ENCODE results near the gene ATG5. TPM values are rescaled to one million over a fixed set of nuclear protein-coding genes. Genes with fewer than 3 reads are reported as not detected.
"Not testable (repeated sequence)": the region's sequence is repeated elsewhere in the genome, so short reads cannot be mapped to it uniquely, and the experiment has no call there.

Gene ATG5
- total RNA-seq, 2 donors from 2014 or later: 28.4 to 30.1 TPM

GRCh38 chr6:106241498-106241897 is 84.1 kb downstream of the ATG5 start:
- Histone ChIP-seq H3K4me3 (no peak overlapping the region), H3K27me3 (replicated peaks; ENCODE audit: insufficient read depth) (no peaks in the 10 kb centered on the region), H3K27ac (no peak overlapping the region), H3K9me3 (no peaks in the 10 kb centered on the region), H3K4me1 (ENCODE audit: control insufficient read depth in 1 of 2, low read depth in 2 of 2) (no peaks in the 10 kb centered on the region), H3K36me3 (no peaks in the 10 kb centered on the region)
- TF ChIP-seq CTCF (IDR thresholded peaks at IDR 0.05): no peak
- ATAC-seq (ENCODE audit: insufficient number of reproducible peaks, low FRiP score, low read depth) (no peak), DNase-seq (ENCODE audit: low spot score) (no peak)

GRCh38 chr6:106237286-106237685 is 88.3 kb downstream of the ATG5 start:
- DNase-seq (ENCODE audit: low spot score): no peak
- ATAC-seq (ENCODE audit: insufficient number of reproducible peaks, low FRiP score, low read depth): no peak
- no peak for TF ChIP-seq CTCF (IDR thresholded peaks at IDR 0.05)

GRCh38 chr6:106229876-106230445 is 95.6 kb downstream of the ATG5 start:
- H3K4me3 ChIP-seq; H3K9me3 ChIP-seq; H3K27ac ChIP-seq; ATAC-seq (ENCODE audit: insufficient number of reproducible peaks, low FRiP score, low read depth); H3K27me3 ChIP-seq (replicated peaks; ENCODE audit: insufficient read depth); H3K36me3 ChIP-seq; DNase-seq (ENCODE audit: low spot score); H3K4me1 ChIP-seq (ENCODE audit: control insufficient read depth in 1 of 2, low read depth in 2 of 2): not testable (repeated sequence)

More at GRCh38 chr6:106237286-106237685, 88.3 kb downstream of the ATG5 start:
- Histone ChIP-seq H3K27me3 (replicated peaks; ENCODE audit: insufficient read depth) (no peaks in the 10 kb centered on the region), H3K27ac (no peak overlapping the region), H3K4me3 (no peak overlapping the region), H3K36me3 (no peaks in the 10 kb centered on the region), H3K9me3 (no peaks in the 10 kb centered on the region), H3K4me1 (ENCODE audit: control insufficient read depth in 1 of 2, low read depth in 2 of 2) (no peaks in the 10 kb centered on the region)

- Histone ChIP-seq H3K27ac (no peak overlapping the region), H3K9me3 (no peaks in the 10 kb centered on the region), H3K27me3 (replicated peaks; ENCODE audit: insufficient read depth) (no peaks in the 10 kb centered on the region), H3K36me3 (no peaks in the 10 kb centered on the region), H3K4me3 (no peak overlapping the region), H3K4me1 (ENCODE audit: control insufficient read depth in 1 of 2, low read depth in 2 of 2) (peaks cover 0 to 3% of the 10 kb centered on the region in 2 donors)
- no peak for DNase-seq (ENCODE audit: low spot score)
- ATAC-seq (ENCODE audit: insufficient number of reproducible peaks, low FRiP score, low read depth): no peak
- TF ChIP-seq CTCF (IDR thresholded peaks at IDR 0.05): no peak
These were observed 97.7 kb downstream of the ATG5 start for GRCh38 chr6:106227612-106228507.

GRCh38 chr6:106226676-106227075 is 98.9 kb downstream of the ATG5 start:
- no peak for ATAC-seq (ENCODE audit: insufficient number of reproducible peaks, low FRiP score, low read depth)
- TF ChIP-seq CTCF (IDR thresholded peaks at IDR 0.05): no peak
- H3K36me3 ChIP-seq: no peaks in the 10 kb centered on the region
- DNase-seq (ENCODE audit: low spot score): no peak
- H3K4me3 ChIP-seq: no peak overlapping the region
- no peaks in the 10 kb centered on the region for H3K9me3 ChIP-seq
- no peak overlapping the region for H3K27ac ChIP-seq
- peaks cover 0 to 3% of the 10 kb centered on the region in 2 donors for H3K4me1 ChIP-seq (ENCODE audit: control insufficient read depth in 1 of 2, low read depth in 2 of 2)
- no peaks in the 10 kb centered on the region for H3K27me3 ChIP-seq (replicated peaks; ENCODE audit: insufficient read depth)
